ENCODE data around the gene ZNF234.
A peak's percentile ranks its signal among the peaks of the same experiment; 100 is the strongest.
"Not testable (repeated sequence)": the region's sequence is repeated elsewhere in the genome, so short reads cannot be mapped to it uniquely, and the experiment has no call there.

ZNF234 gene

DNA sequence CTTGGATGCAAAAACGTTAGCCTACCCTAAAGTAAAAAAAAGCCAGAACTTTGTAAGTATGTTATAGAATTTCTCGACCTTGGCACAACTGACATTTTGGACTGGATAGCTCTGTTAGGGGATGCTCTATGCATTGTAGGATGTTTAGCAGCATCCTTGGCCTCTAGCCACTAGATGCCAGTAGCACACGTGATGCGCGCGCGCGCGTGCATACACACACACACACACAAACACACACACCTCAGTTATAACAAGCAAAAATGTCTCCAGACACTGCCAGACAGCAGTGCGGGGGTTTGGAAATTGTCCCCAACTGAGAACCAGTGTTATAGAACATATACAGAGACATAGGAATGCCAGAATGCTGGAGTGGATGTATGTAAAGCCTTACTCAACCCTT is 40.8 kb downstream of the ZNF234 start:
- no peak for DNase-seq

DNA sequence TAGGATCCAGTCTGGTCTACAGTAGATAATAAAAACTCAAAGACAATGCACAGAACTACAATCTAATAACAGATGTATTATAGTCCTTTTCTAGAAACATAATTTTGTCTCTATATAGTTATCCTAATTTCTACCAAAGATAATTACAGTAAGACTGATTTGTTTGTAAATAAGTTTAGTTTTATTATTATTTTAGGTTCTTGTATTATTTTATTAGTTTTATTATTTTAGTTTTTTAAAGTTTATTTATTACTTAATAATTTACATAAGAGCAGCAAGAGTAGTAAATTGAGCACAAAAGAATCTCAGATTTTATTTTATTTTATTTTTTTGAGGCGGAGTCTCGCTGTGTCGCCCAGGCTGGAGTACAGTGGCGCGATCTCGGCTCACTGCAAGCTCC is 48.7 kb downstream of the ZNF234 start:
- no peak for DNase-seq

DNA sequence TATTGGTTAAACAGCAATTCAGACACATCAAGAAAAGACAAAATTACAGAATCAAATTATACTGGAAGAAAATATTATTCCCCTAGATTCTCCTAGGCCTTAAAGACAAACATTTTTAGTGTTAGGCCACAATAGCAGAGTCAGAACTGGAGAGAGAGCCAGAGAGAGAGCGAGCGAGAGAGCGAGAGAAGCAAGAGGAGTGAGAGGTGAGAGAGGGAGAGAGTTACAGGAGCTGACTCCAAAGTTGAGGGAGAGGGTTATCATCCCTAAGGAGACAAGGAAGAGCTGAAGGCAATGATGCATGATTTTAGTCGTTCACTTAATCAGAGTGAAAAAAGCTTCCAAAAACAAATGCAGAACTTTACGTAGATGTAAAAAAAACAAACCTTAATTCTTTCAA is 50.8 kb downstream of the ZNF234 start:
- no peak for DNase-seq

DNA sequence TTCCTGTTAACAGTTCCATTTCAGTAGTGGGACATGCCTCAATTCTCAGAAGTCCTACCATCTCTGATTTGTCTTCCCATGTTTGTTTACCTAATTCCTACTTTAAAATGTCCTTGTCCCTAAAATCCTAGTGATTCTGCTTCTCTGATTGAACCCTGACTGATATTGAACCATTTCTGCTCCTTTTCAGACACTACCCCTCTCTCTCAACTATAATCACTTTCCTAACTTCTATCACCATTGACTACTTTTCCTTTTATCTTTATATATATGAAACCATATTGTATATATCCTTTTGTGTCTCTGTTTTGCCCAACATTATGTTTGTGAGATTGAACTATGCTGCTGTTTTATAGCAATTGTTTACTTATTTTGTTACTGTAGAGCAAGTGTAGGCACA is 55.4 kb downstream of the ZNF234 start:
- no peak for DNase-seq

DNA sequence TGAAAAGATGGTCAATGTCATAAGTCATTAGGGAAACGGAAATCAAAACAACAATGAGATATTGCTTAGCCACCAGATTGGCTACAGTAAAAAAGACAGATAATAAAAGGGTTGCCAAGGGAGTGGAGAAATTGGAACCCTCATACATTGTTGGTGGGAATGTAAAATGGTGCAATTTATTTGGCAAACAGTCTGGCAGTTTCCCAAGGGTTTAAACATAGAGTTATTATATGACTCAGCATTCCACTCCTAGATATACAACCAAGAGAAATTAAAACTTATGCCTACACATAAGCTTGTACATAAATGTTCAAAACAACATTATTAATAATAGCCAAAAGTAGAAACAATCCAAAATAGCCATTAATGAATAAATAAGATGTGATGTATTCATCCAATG is 61.1 kb downstream of the ZNF234 start:
- DNase-seq: no peak

DNA sequence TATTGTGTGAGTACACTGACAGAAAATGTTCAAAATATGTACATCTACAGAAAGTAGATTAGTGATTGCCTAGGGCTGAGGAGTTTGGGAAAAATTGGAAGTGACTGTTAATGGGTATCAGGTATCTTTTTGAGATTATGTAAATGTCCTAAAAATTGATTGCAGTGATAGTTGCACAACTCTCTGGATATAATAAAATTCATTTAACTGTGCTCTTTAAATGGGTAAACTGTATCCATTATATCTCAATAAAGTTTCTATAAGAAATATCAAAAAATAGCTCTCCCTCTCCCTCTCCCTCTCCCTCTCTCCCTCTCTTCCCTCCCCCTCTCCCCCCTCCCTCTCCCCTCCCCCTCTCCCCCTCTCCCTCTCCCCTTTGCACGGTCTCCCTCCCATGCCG is 61.6 kb downstream of the ZNF234 start:
- no peak for DNase-seq

DNA sequence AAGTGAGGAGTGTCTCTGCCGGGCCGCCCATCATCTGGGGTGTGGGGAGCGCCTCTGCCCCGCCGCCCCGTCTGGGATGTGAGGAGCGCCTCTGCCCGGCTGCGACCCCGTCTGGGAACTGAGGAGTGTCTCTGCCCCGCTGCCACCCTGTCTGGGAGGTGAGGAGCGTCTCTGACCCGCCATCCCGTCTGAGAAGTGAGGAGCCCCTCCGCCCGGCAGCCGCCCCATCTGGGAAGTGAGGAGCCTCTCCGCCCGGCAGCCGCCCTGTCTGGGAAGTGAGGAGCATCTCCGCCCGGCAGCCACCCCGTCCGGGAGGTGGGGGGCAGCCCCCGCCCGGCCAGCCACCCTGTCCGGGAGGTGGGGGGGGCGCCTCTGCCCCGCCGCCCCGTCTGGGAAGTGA is 62.5 kb downstream of the ZNF234 start:
- DNase-seq: not testable (repeated sequence)

DNA sequence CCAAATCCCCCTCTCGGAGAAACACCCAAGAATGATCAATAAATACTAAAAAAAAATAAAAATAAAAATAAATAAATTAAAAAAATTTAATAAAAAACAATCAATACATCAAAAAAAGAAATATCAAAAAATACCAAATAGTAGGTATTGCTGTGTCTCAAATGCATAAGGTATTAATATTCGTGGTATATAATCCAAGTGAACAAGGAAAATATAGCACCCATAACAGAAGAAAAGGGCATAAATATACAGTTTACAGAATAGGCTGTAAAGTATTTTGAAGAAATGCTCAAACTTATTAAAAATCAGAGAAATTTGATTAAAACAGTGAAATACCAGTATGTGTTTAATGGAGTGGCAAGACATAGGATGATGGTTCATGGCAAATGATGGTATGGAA is 63.4 kb downstream of the ZNF234 start:
- DNase-seq: no peak

DNA sequence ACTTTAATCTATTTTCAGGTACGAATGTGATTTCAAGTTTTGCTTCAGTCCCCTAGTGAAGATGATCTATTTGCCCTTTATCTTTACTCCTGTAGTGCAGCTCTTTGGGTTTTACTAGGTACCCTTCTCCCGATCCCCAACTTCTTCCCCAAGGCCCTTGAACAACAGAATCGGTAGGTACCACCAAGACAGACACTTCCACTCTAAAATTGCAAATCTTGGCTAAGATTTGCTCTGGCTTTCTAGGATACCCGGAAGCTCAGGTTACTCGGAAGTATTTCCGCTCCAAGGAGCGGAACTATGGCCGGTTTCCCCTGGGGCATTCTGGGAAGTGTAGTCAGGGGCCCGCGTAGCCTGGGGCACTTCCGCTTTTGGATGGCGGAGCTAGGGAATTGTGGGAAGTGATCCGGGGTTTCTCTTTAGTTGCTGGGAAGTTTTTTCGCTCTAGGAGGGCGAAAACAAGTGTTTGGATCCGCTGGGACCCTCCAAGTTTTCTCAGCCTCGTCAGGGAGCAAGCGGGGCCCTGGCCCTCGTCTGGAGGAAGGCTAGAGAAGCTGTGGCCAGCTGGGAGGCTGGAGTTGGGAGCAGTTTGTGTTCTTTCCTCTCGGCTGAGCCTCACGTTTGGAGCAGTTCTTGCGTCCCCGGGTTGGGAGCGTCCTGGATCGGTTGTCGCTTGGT is 65.9 kb downstream of the ZNF234 start:
- peak; percentile 86 for DNase-seq
